ENCODE measurements around the gene RELT.

Gene RELT

GRCh38 chr11:73439002-73439843, 63.0 kb downstream of the RELT start:
- no peak for DNase-seq

GRCh38 chr11:73445980-73446379, 69.8 kb downstream of the RELT start:
- DNase-seq: no peak

- no peak for DNase-seq
These were observed 70.6 kb downstream of the RELT start for GRCh38 chr11:73446766-73447165.

Data from inflammatory macrophage treated with lipopolysaccharide for 1 hour (primary cell).